Activated T-cell treated with anti-CD3 and anti-CD28 coated beads, Interleukin-2, amount 50 U/mL, for 72 hours (primary cell): ENCODE results near the gene OR2C3. TPM values are rescaled to one million over a fixed set of nuclear protein-coding genes. Genes with fewer than 3 reads are reported as not detected.
"Not testable (repeated sequence)": the region's sequence is repeated elsewhere in the genome, so short reads cannot be mapped to it uniquely, and the experiment has no call there.

Experiments used
- ATAC-seq, 2 donors: fragments of 150-1000 bp; cut with Tn5 transposase; replicated peaks in 1 of 2; 2 replicates each; pipeline ENCODE4 v1.10.0; 2021; ENCODE audit warnings: moderate library complexity in 2 of 2, mild to moderate bottlenecking in 1 of 2
- DNase-seq, 2 donors: peaks; one replicate each; pipeline ENCODE4 v3.0.0; 2021 to 2022; ENCODE audit warnings: mixed read lengths in 1 of 2
- H3K27ac Mint-ChIP-seq: one replicate; pipeline ENCODE4 v1.8.0; 2022; ENCODE audit warnings: mild to moderate bottlenecking, moderate library complexity, mixed read lengths
- H3K27me3 Mint-ChIP-seq: one replicate; pipeline ENCODE4 v1.8.0; 2022; ENCODE audit warnings: low read depth, mixed read lengths
- H3K36me3 Mint-ChIP-seq, 2 donors: one replicate each; pipeline ENCODE4 v1.8.0; 2022; ENCODE audit warnings: mixed read lengths in 2 of 2, mild to moderate bottlenecking in 1 of 2; ENCODE audit not compliant: insufficient read depth in 2 of 2
- H3K4me1 Mint-ChIP-seq: one replicate; pipeline ENCODE4 v1.8.0; 2022; ENCODE audit warnings: low read depth, mixed read lengths
- H3K4me3 Mint-ChIP-seq, 2 donors: one replicate each; pipeline ENCODE4 v1.8.0; 2022; ENCODE audit warnings: mild to moderate bottlenecking in 2 of 2, mixed read lengths in 2 of 2, moderate library complexity in 2 of 2
- H3K9me3 Mint-ChIP-seq, 2 donors: one replicate each; pipeline ENCODE4 v1.8.0; 2022; ENCODE audit warnings: mixed read lengths in 2 of 2
- total RNA-seq, 2 donors: library from RNA; stranded (reverse); gene quantifications; one replicate each; pipeline ENCODE4 v1.2.3, GENCODE V29; 2022

OR2C3 gene
- total RNA-seq, 2 donors from 2014 or later = not detected

- no peaks in the 10 kb centered on the region for H3K36me3 Mint-ChIP-seq
- no peaks in the 10 kb centered on the region for H3K4me1 Mint-ChIP-seq
- no peak for DNase-seq
Observed at GRCh38 chr1:247496581-247497285, 39.5 kb downstream of the OR2C3 start.

GRCh38 chr1:247494767-247495166 is 41.5 kb downstream of the OR2C3 start:
- Mint-ChIP-seq H3K27ac (no peak overlapping the region), H3K9me3 (no peaks in the 10 kb centered on the region), H3K27me3 (peaks cover 31% of the 10 kb centered on the region), H3K4me1 (no peaks in the 10 kb centered on the region), H3K4me3 (no peak overlapping the region), H3K36me3 (no peaks in the 10 kb centered on the region)
- DNase-seq = no peak
- ATAC-seq = no peak

More at GRCh38 chr1:247496581-247497285, 39.5 kb downstream of the OR2C3 start:
- Mint-ChIP-seq H3K27me3 (peaks cover 22% of the 10 kb centered on the region), H3K4me3 (no peak overlapping the region), H3K9me3 (peaks cover 0 to 2% of the 10 kb centered on the region in 2 donors), H3K27ac (no peak overlapping the region)
- ATAC-seq = no peak

GRCh38 chr1:247493106-247493505 is 43.1 kb downstream of the OR2C3 start:
- Mint-ChIP-seq H3K27ac (no peak overlapping the region), H3K9me3 (no peaks in the 10 kb centered on the region), H3K36me3 (no peaks in the 10 kb centered on the region), H3K4me1 (no peaks in the 10 kb centered on the region), H3K27me3 (peaks cover 45% of the 10 kb centered on the region), H3K4me3 (no peak overlapping the region)
- ATAC-seq = no peak
- no peak for DNase-seq

- no peaks in the 10 kb centered on the region for H3K9me3 Mint-ChIP-seq
- H3K4me1 Mint-ChIP-seq = no peaks in the 10 kb centered on the region
- ATAC-seq = no peak
- no peak overlapping the region for H3K27ac Mint-ChIP-seq
- H3K27me3 Mint-ChIP-seq = peaks cover 47% of the 10 kb centered on the region
- no peaks in the 10 kb centered on the region for H3K36me3 Mint-ChIP-seq
- no peak for DNase-seq
- no peak overlapping the region for H3K4me3 Mint-ChIP-seq
Observed at GRCh38 chr1:247491328-247491727, 44.9 kb downstream of the OR2C3 start.

- Mint-ChIP-seq H3K9me3 (no peaks in the 10 kb centered on the region), H3K27ac (no peak overlapping the region), H3K36me3 (no peaks in the 10 kb centered on the region), H3K4me1 (no peaks in the 10 kb centered on the region), H3K27me3 (peaks cover 30% of the 10 kb centered on the region), H3K4me3 (no peak overlapping the region)
- ATAC-seq (peak; percentile 55 to 69), DNase-seq (peak; percentile 9 to 25)
Observed at GRCh38 chr1:247487057-247487456, 49.2 kb downstream of the OR2C3 start.

GRCh38 chr1:247482747-247483146 is 53.5 kb downstream of the OR2C3 start:
- H3K9me3 Mint-ChIP-seq = no peaks in the 10 kb centered on the region
- DNase-seq (no peak), ATAC-seq (no peak)
- H3K27ac Mint-ChIP-seq = no peak overlapping the region
- H3K4me1 Mint-ChIP-seq = no peaks in the 10 kb centered on the region
- no peak overlapping the region for H3K4me3 Mint-ChIP-seq
- no peaks in the 10 kb centered on the region for H3K36me3 Mint-ChIP-seq
- H3K27me3 Mint-ChIP-seq = peaks cover 1% of the 10 kb centered on the region

- H3K4me3 Mint-ChIP-seq, H3K9me3 Mint-ChIP-seq, H3K4me1 Mint-ChIP-seq, ATAC-seq, H3K36me3 Mint-ChIP-seq, DNase-seq, H3K27ac Mint-ChIP-seq, H3K27me3 Mint-ChIP-seq: not testable (repeated sequence)
Observed at GRCh38 chr1:247476328-247477058, 59.7 kb downstream of the OR2C3 start.

GRCh38 chr1:247475793-247476192 is 60.4 kb downstream of the OR2C3 start:
- H3K4me1 Mint-ChIP-seq = no peaks in the 10 kb centered on the region

More at GRCh38 chr1:247475793-247476192, 60.4 kb downstream of the OR2C3 start:
- DNase-seq = no peak
- no peak for ATAC-seq
- no peak overlapping the region for H3K4me3 Mint-ChIP-seq
- H3K27ac Mint-ChIP-seq = no peak overlapping the region
- no peaks in the 10 kb centered on the region for H3K27me3 Mint-ChIP-seq
- H3K36me3 Mint-ChIP-seq = no peaks in the 10 kb centered on the region
- peaks cover 2 to 5% of the 10 kb centered on the region in 2 donors for H3K9me3 Mint-ChIP-seq

Other genes with a start within 250 kb of the OR2C3 start
- 10 to 100 TPM; 29.7 to 32.9 TPM for gene ZNF496, start 204.6 kb downstream of the OR2C3 start, total RNA-seq
- gene NLRP3, start 120.3 kb downstream of the OR2C3 start, total RNA-seq = under 1 TPM; 0.38 to 0.63 TPM
- under 1 TPM in 1 of 2 donors, not detected in 1; 0.07 TPM for gene OR2B11, start 78.3 kb downstream of the OR2C3 start, total RNA-seq
- gene GCSAML, start 12.7 kb upstream of the OR2C3 start, total RNA-seq = under 1 TPM; 0.14 to 0.16 TPM
- not detected for gene OR2G2, start 51.9 kb upstream of the OR2C3 start, total RNA-seq
- gene OR2G3, start 69.1 kb upstream of the OR2C3 start, total RNA-seq = not detected
- gene OR13G1, start 143.3 kb upstream of the OR2C3 start, total RNA-seq = not detected
- not detected for gene OR6F1, start 180.2 kb upstream of the OR2C3 start, total RNA-seq
- not detected for gene OR14K1, start 202.2 kb upstream of the OR2C3 start, total RNA-seq
- not detected for gene OR14A2, start 211.7 kb upstream of the OR2C3 start, total RNA-seq
- gene OR1C1, start 224.1 kb upstream of the OR2C3 start, total RNA-seq = not detected